HL-60 (cell line): Measurements from ENCODE around the gene CTSH.

ENCODE experiments used
- CTCF ChIP-seq: IDR thresholded peaks from one replicate; pipeline ENCODE4 v1.5.1; 2011; ENCODE audit warnings: low read length, control low read depth, inconsistent platforms; ENCODE audit not compliant: insufficient read depth
- POLR2AphosphoS5 ChIP-seq: IDR thresholded peaks from 2 replicates; pipeline ENCODE4 v1.6.1; 2012; ENCODE audit warnings: low read depth
- REST ChIP-seq: IDR thresholded peaks from 2 replicates; pipeline ENCODE4 v1.6.1; 2012; ENCODE audit warnings: low read depth; ENCODE audit not compliant: insufficient replicate concordance

GRCh38 chr15:78983146-78983918, 38.5 kb upstream of the CTSH start:
- TF ChIP-seq CTCF (no peak), REST (no peak), POLR2AphosphoS5 (no peak)
